Activated naive CD8-positive, alpha-beta T cell treated with anti-CD3 and anti-CD28 coated beads, Interleukin-2, amount 50 U/mL, for 24 hours (primary cell): Measurements from ENCODE around the gene LAP3.

Experiments
- ATAC-seq: fragments of 150-1000 bp; cut with Tn5 transposase; one replicate; pipeline ENCODE4 v1.10.0; 2021
- DNase-seq: peaks from one replicate; pipeline ENCODE4 v3.0.0; 2021
- H3K27ac Mint-ChIP-seq: one replicate; pipeline ENCODE4 v1.8.0; 2021; ENCODE audit warnings: mild to moderate bottlenecking, mixed read lengths
- H3K27me3 Mint-ChIP-seq: one replicate; pipeline ENCODE4 v1.8.0; 2021; ENCODE audit warnings: mixed read lengths
- H3K36me3 Mint-ChIP-seq: one replicate; pipeline ENCODE4 v1.8.0; 2021; ENCODE audit warnings: low read depth, mixed read lengths
- H3K4me1 Mint-ChIP-seq: one replicate; pipeline ENCODE4 v1.8.0; 2021; ENCODE audit warnings: mixed read lengths
- H3K4me3 Mint-ChIP-seq: one replicate; pipeline ENCODE4 v1.8.0; 2021; ENCODE audit warnings: mild to moderate bottlenecking, moderate library complexity, mixed read lengths
- H3K9me3 Mint-ChIP-seq: one replicate; pipeline ENCODE4 v1.8.0; 2021; ENCODE audit warnings: mixed read lengths

The LAP3 gene

GRCh38 chr4:17619416-17620105, 42.6 kb downstream of the LAP3 start:
- Mint-ChIP-seq H3K36me3 (peaks cover 55% of the 10 kb centered on the region), H3K4me3 (no peak overlapping the region), H3K27ac (peak overlapping the region; percentile 66), H3K9me3 (no peaks in the 10 kb centered on the region), H3K27me3 (no peaks in the 10 kb centered on the region), H3K4me1 (peaks cover 53% of the 10 kb centered on the region)
- DNase-seq (no peak), ATAC-seq (no peak)

GRCh38 chr4:17623451-17624001, 46.5 kb downstream of the LAP3 start:
- H3K27me3 Mint-ChIP-seq: no peaks in the 10 kb centered on the region
- peaks cover 58% of the 10 kb centered on the region for H3K36me3 Mint-ChIP-seq
- ATAC-seq: no peak
- no peaks in the 10 kb centered on the region for H3K9me3 Mint-ChIP-seq
- DNase-seq: no peak
- H3K27ac Mint-ChIP-seq: no peak overlapping the region
- H3K4me3 Mint-ChIP-seq: no peak overlapping the region
- H3K4me1 Mint-ChIP-seq: peaks cover 21% of the 10 kb centered on the region

- DNase-seq: no peak
- H3K27ac Mint-ChIP-seq: no peak overlapping the region
These were observed 47.8 kb downstream of the LAP3 start for GRCh38 chr4:17624821-17625220.

GRCh38 chr4:17630228-17630627, 53.2 kb downstream of the LAP3 start:
- Mint-ChIP-seq H3K36me3 (peaks cover 54% of the 10 kb centered on the region), H3K4me1 (no peaks in the 10 kb centered on the region), H3K27ac (no peak overlapping the region), H3K4me3 (no peak overlapping the region), H3K9me3 (no peaks in the 10 kb centered on the region), H3K27me3 (no peaks in the 10 kb centered on the region)
- ATAC-seq (no peak), DNase-seq (no peak)

More at GRCh38 chr4:17624821-17625220, 47.8 kb downstream of the LAP3 start:
- H3K9me3 Mint-ChIP-seq: no peaks in the 10 kb centered on the region
- no peak overlapping the region for H3K4me3 Mint-ChIP-seq
- no peaks in the 10 kb centered on the region for H3K27me3 Mint-ChIP-seq
- peaks cover 8% of the 10 kb centered on the region for H3K4me1 Mint-ChIP-seq
- H3K36me3 Mint-ChIP-seq: peaks cover 58% of the 10 kb centered on the region
- ATAC-seq: no peak

GRCh38 chr4:17633600-17633999, 56.6 kb downstream of the LAP3 start:
- H3K4me3 Mint-ChIP-seq: no peak overlapping the region
- no peaks in the 10 kb centered on the region for H3K9me3 Mint-ChIP-seq
- peaks cover 35% of the 10 kb centered on the region for H3K36me3 Mint-ChIP-seq
- no peaks in the 10 kb centered on the region for H3K27me3 Mint-ChIP-seq
- no peak overlapping the region for H3K27ac Mint-ChIP-seq
- no peak for DNase-seq
- ATAC-seq: no peak
- no peaks in the 10 kb centered on the region for H3K4me1 Mint-ChIP-seq

GRCh38 chr4:17635056-17635455, 58.1 kb downstream of the LAP3 start:
- DNase-seq (no peak), ATAC-seq (no peak)
- peaks cover 24% of the 10 kb centered on the region for H3K36me3 Mint-ChIP-seq
- no peak overlapping the region for H3K4me3 Mint-ChIP-seq
- no peaks in the 10 kb centered on the region for H3K27me3 Mint-ChIP-seq
- no peaks in the 10 kb centered on the region for H3K4me1 Mint-ChIP-seq
- no peak overlapping the region for H3K27ac Mint-ChIP-seq
- no peaks in the 10 kb centered on the region for H3K9me3 Mint-ChIP-seq

GRCh38 chr4:17636341-17636695, 59.3 kb downstream of the LAP3 start:
- ATAC-seq (peak; percentile 12), DNase-seq (no peak)
- peaks cover 17% of the 10 kb centered on the region for H3K36me3 Mint-ChIP-seq
- no peak overlapping the region for H3K27ac Mint-ChIP-seq
- no peaks in the 10 kb centered on the region for H3K27me3 Mint-ChIP-seq
- H3K9me3 Mint-ChIP-seq: no peaks in the 10 kb centered on the region
- no peak overlapping the region for H3K4me3 Mint-ChIP-seq
- no peaks in the 10 kb centered on the region for H3K4me1 Mint-ChIP-seq

GRCh38 chr4:17636696-17637622, 60.0 kb downstream of the LAP3 start:
- Mint-ChIP-seq H3K27me3 (no peaks in the 10 kb centered on the region), H3K27ac (no peak overlapping the region), H3K4me1 (no peaks in the 10 kb centered on the region), H3K4me3 (no peak overlapping the region), H3K36me3 (peaks cover 14% of the 10 kb centered on the region), H3K9me3 (no peaks in the 10 kb centered on the region)
- peak; percentile 84 for ATAC-seq
- peak; percentile 79 for DNase-seq

- ATAC-seq: no peak
- Mint-ChIP-seq H3K4me3 (no peak overlapping the region), H3K36me3 (peaks cover 8% of the 10 kb centered on the region), H3K27ac (no peak overlapping the region), H3K9me3 (no peaks in the 10 kb centered on the region), H3K27me3 (no peaks in the 10 kb centered on the region), H3K4me1 (no peaks in the 10 kb centered on the region)
- DNase-seq: no peak
These were observed 62.1 kb downstream of the LAP3 start for GRCh38 chr4:17639136-17639535.

GRCh38 chr4:17642398-17642783, 65.4 kb downstream of the LAP3 start:
- Mint-ChIP-seq H3K4me1 (no peaks in the 10 kb centered on the region), H3K9me3 (no peaks in the 10 kb centered on the region), H3K27ac (no peak overlapping the region), H3K36me3 (peaks cover 2% of the 10 kb centered on the region), H3K27me3 (no peaks in the 10 kb centered on the region), H3K4me3 (no peak overlapping the region)
- ATAC-seq (no peak), DNase-seq (no peak)

- Mint-ChIP-seq H3K27me3 (no peaks in the 10 kb centered on the region), H3K9me3 (no peaks in the 10 kb centered on the region), H3K4me1 (peaks cover 10% of the 10 kb centered on the region), H3K36me3 (peaks cover 2% of the 10 kb centered on the region), H3K4me3 (no peak overlapping the region), H3K27ac (no peak overlapping the region)
- no peak for DNase-seq
- ATAC-seq: no peak
These were observed 69.7 kb downstream of the LAP3 start for GRCh38 chr4:17646693-17647092.

GRCh38 chr4:17647176-17647806, 70.3 kb downstream of the LAP3 start:
- Mint-ChIP-seq H3K9me3 (no peaks in the 10 kb centered on the region), H3K4me3 (no peak overlapping the region), H3K4me1 (peaks cover 11% of the 10 kb centered on the region), H3K36me3 (peaks cover 2% of the 10 kb centered on the region), H3K27ac (no peak overlapping the region), H3K27me3 (no peaks in the 10 kb centered on the region)
- DNase-seq (no peak), ATAC-seq (no peak)

- no peaks in the 10 kb centered on the region for H3K9me3 Mint-ChIP-seq
- H3K4me3 Mint-ChIP-seq: no peak overlapping the region
- ATAC-seq (no peak), DNase-seq (no peak)
- H3K36me3 Mint-ChIP-seq: no peaks in the 10 kb centered on the region
- peaks cover 11% of the 10 kb centered on the region for H3K4me1 Mint-ChIP-seq
- no peaks in the 10 kb centered on the region for H3K27me3 Mint-ChIP-seq
- H3K27ac Mint-ChIP-seq: no peak overlapping the region
These were observed 70.9 kb downstream of the LAP3 start for GRCh38 chr4:17647927-17648326.

- ATAC-seq (no peak), DNase-seq (no peak)
- H3K27me3 Mint-ChIP-seq: no peaks in the 10 kb centered on the region
- no peak overlapping the region for H3K4me3 Mint-ChIP-seq
- no peaks in the 10 kb centered on the region for H3K36me3 Mint-ChIP-seq
- H3K27ac Mint-ChIP-seq: no peak overlapping the region
- H3K9me3 Mint-ChIP-seq: no peaks in the 10 kb centered on the region
- peaks cover 11% of the 10 kb centered on the region for H3K4me1 Mint-ChIP-seq
These were observed 73.4 kb downstream of the LAP3 start for GRCh38 chr4:17650406-17650805.
